CD14-positive monocyte (primary cell): ENCODE measurements around the gene RIPK3. TPM values are rescaled to one million over a fixed set of nuclear protein-coding genes. Genes with fewer than 3 reads are reported as not detected.

ENCODE experiments used
- DNase-seq, 3 donors: peaks; one replicate each; pipeline ENCODE4 v3.0.0-alpha.2; 2011 to 2022
- H2AFZ ChIP-seq: 2 replicates; pipeline ENCODE4 v1.6.0; 2012; ENCODE audit warnings: mild to moderate bottlenecking, low read depth, low read length, inconsistent platforms; ENCODE audit not compliant: insufficient read depth, poor library complexity, severe bottlenecking
- H3K27ac ChIP-seq, 2 donors: 1 replicate in 1 of 2; 2 replicates in 1 of 2; pipeline ENCODE4 v1.5.1; 2012 to 2013; ENCODE audit warnings: low read length in 2 of 2, control low read depth in 1 of 2, inconsistent platforms in 1 of 2, low read depth in 1 of 2, mild to moderate bottlenecking in 1 of 2
- H3K27me3 ChIP-seq, 2 donors: one replicate each; pipeline versions ENCODE4 v1.6.0 to v1.6.1; 2011 to 2013; ENCODE audit warnings: low read length in 2 of 2; ENCODE audit not compliant: control insufficient read depth in 2 of 2, insufficient read depth in 2 of 2
- H3K36me3 ChIP-seq, 2 donors: replicated peaks in 1 of 2; 1 replicate in 1 of 2; 2 replicates in 1 of 2; pipeline versions ENCODE4 v1.5.1 to v1.6.1; 2012 to 2013; ENCODE audit warnings: low read length in 2 of 2, control low read depth in 1 of 2, inconsistent platforms in 1 of 2, mild to moderate bottlenecking in 1 of 2; ENCODE audit not compliant: insufficient read depth in 2 of 2, control insufficient read depth in 1 of 2
- H3K4me1 ChIP-seq, 2 donors: 1 replicate in 1 of 2; 2 replicates in 1 of 2; pipeline versions ENCODE4 v1.5.1 to v1.6.1; 2012 to 2013; ENCODE audit warnings: low read length in 2 of 2, control low read depth in 1 of 2, inconsistent platforms in 1 of 2, mild to moderate bottlenecking in 1 of 2, moderate library complexity in 1 of 2; ENCODE audit not compliant: insufficient read depth in 2 of 2, control insufficient read depth in 1 of 2
- H3K4me2 ChIP-seq: replicated peaks from 2 replicates; pipeline ENCODE3; 2012; ENCODE audit warnings: low read length, moderate library complexity, mild to moderate bottlenecking; ENCODE audit not compliant: poor library complexity, severe bottlenecking; ENCODE audit errors: extremely low read depth
- H3K4me3 ChIP-seq, 3 experiments: fragments of 200-600 bp in 1 of 3; sonication (generic) in 1 of 3; replicated peaks in 1 of 3; 1 replicate in 2 of 3; 2 replicates in 1 of 3; pipeline ENCODE4 v1.5.1; 2011 to 2013; ENCODE audit warnings: low read length in 3 of 3, mild to moderate bottlenecking in 3 of 3, control low read depth in 2 of 3, low read depth in 2 of 3, inconsistent platforms in 1 of 3, moderate library complexity in 1 of 3
- H3K79me2 ChIP-seq: 2 replicates; pipeline ENCODE4 v1.6.0; 2012; ENCODE audit warnings: mild to moderate bottlenecking, control low read depth, inconsistent platforms, low read length, moderate library complexity; ENCODE audit not compliant: insufficient read depth
- H3K9ac ChIP-seq: 2 replicates; pipeline ENCODE4 v1.6.0; 2017; ENCODE audit warnings: low read length, mild to moderate bottlenecking; ENCODE audit not compliant: insufficient read depth, poor library complexity, severe bottlenecking
- H3K9me3 ChIP-seq, 2 donors: replicated peaks in 1 of 2; 1 replicate in 1 of 2; 2 replicates in 1 of 2; pipeline versions ENCODE4 v1.5.1 to v1.6.1; 2012 to 2013; ENCODE audit warnings: low read length in 2 of 2, control low read depth in 1 of 2; ENCODE audit not compliant: control insufficient read depth in 1 of 2, insufficient read depth in 1 of 2
- H4K20me1 ChIP-seq: 2 replicates; pipeline ENCODE4 v1.6.0; 2012; ENCODE audit warnings: mild to moderate bottlenecking, low read length, control low read depth, moderate library complexity; ENCODE audit not compliant: insufficient read depth
- H3K27ac Mint-ChIP-seq, 7 donors: one replicate each; pipeline ENCODE4 v1.8.0; 2020; ENCODE audit warnings: mild to moderate bottlenecking in 7 of 7, mixed read lengths in 7 of 7, moderate library complexity in 6 of 7, inconsistent platforms in 2 of 7
- H3K27me3 Mint-ChIP-seq, 3 donors: one replicate each; pipeline ENCODE4 v1.8.0; 2021 to 2022; ENCODE audit warnings: low read depth in 3 of 3, mild to moderate bottlenecking in 3 of 3, mixed read lengths in 3 of 3, moderate library complexity in 3 of 3, inconsistent platforms in 1 of 3
- H3K36me3 Mint-ChIP-seq, 2 donors: one replicate each; pipeline ENCODE4 v1.8.0; 2020; ENCODE audit warnings: mixed read lengths in 2 of 2, inconsistent platforms in 1 of 2, mild to moderate bottlenecking in 1 of 2
- H3K4me1 Mint-ChIP-seq: one replicate; pipeline ENCODE4 v1.8.0; 2020; ENCODE audit warnings: mild to moderate bottlenecking, mixed read lengths
- H3K4me3 Mint-ChIP-seq, 2 donors: one replicate each; pipeline ENCODE4 v1.8.0; 2020; ENCODE audit warnings: mild to moderate bottlenecking in 2 of 2, mixed read lengths in 2 of 2, moderate library complexity in 1 of 2
- H3K9me3 Mint-ChIP-seq, 7 donors: one replicate each; pipeline ENCODE4 v1.8.0; 2020 to 2022; ENCODE audit warnings: mixed read lengths in 7 of 7, mild to moderate bottlenecking in 6 of 7, moderate library complexity in 6 of 7, inconsistent platforms in 2 of 7
- WGBS: methylation state at CpG from one replicate; pipeline ENCODE4 v1.1.5; 2013; ENCODE audit warnings: missing lambda C conversion rate; ENCODE audit not compliant: insufficient coverage; 5-methylcytosine and 5-hydroxymethylcytosine counted together
- intact Hi-C, 2 donors: fragments of 100-400 bp; cut with micrococcal nuclease; formaldehyde crosslinking; loops; one replicate each; pipeline versions ENCODE4 v1.15.0 to v1.15.1; 2023
- polyA plus RNA-seq, 3 donors: library from polyadenylated mRNA; depleted of rRNA in 1 of 3; unstranded in 2 of 3; stranded (reverse) in 1 of 3; fragments of 300-500 nt in 2 of 3; fragments of >200 nt in 1 of 3; fragmentation: Illumina TruSeq in 2 of 3; gene quantifications; 1 replicate in 2 of 3; 2 replicates in 1 of 3; pipeline ENCODE4 v1.2.3, GENCODE V29; 2012 to 2021
- TF ChIP-seq, protein P1 (sequence below): fragments of 200-600 bp; IDR thresholded peaks from one replicate; pipeline ENCODE4 v1.8.0; 2022; ENCODE audit warnings: antibody characterized with exemption, mild to moderate bottlenecking

RIPK3 gene
- polyA plus RNA-seq, 3 donors, result 11.7 to 69.6 (median 11.8) TPM

DNA sequence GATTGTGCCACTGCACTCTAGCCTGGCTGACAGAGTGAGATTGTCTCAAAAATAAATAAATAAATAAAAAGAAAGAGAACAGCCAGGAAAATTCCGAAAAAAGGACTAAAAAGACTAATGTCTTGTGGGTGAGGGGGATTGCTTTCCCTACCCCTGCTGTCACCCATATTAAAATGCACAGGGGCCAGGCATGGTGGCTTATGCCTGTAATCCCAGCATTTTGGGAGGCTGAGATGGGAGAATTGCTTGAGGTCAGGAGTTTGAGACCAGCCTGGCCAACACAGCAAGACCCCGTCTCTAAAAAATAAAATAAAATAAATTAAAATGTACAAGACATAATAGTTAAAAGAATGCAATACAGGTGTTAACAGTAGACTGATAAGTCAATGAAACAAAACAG lies 46.3 kb downstream of the RIPK3 start:
- Histone ChIP-seq H3K9me3 (no peaks in the 10 kb centered on the region), H3K27ac (peak overlapping the region in 1 of 2 donors; percentile 50), H3K4me1 (peaks cover 13 to 18% of the 10 kb centered on the region in 2 donors), H3K79me2 (peaks cover 1% of the 10 kb centered on the region), H3K4me3 (no peak overlapping the region), H2AFZ (no peak overlapping the region), H4K20me1 (no peaks in the 10 kb centered on the region), H3K4me2 (no peak overlapping the region), H3K36me3 (peaks cover 50 to 70% of the 10 kb centered on the region in 2 donors), H3K9ac (no peak overlapping the region), H3K27me3 (no peaks in the 10 kb centered on the region)
- Mint-ChIP-seq H3K27ac (no peak overlapping the region), H3K27me3 (peaks cover 0 to 1% (median 0%) of the 10 kb centered on the region in 3 donors), H3K4me3 (no peak overlapping the region), H3K9me3 (peaks cover 0 to 2% (median 0%) of the 10 kb centered on the region in 7 donors), H3K36me3 (peaks cover 61 to 62% of the 10 kb centered on the region in 2 donors), H3K4me1 (peaks cover 18% of the 10 kb centered on the region)
- TF ChIP-seq, protein P1, sequence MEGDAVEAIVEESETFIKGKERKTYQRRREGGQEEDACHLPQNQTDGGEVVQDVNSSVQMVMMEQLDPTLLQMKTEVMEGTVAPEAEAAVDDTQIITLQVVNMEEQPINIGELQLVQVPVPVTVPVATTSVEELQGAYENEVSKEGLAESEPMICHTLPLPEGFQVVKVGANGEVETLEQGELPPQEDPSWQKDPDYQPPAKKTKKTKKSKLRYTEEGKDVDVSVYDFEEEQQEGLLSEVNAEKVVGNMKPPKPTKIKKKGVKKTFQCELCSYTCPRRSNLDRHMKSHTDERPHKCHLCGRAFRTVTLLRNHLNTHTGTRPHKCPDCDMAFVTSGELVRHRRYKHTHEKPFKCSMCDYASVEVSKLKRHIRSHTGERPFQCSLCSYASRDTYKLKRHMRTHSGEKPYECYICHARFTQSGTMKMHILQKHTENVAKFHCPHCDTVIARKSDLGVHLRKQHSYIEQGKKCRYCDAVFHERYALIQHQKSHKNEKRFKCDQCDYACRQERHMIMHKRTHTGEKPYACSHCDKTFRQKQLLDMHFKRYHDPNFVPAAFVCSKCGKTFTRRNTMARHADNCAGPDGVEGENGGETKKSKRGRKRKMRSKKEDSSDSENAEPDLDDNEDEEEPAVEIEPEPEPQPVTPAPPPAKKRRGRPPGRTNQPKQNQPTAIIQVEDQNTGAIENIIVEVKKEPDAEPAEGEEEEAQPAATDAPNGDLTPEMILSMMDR, result no peak
- intact Hi-C loops, result loop anchor here in 1 of 2 donors (10.0 kb wide), 1 partner anchor 179 kb away; the partner anchor contains the start of genes DCAF11 and NRL
- no CpG with 5 or more reads among the region's 2 CpGs for WGBS
- no peak for DNase-seq

DNA sequence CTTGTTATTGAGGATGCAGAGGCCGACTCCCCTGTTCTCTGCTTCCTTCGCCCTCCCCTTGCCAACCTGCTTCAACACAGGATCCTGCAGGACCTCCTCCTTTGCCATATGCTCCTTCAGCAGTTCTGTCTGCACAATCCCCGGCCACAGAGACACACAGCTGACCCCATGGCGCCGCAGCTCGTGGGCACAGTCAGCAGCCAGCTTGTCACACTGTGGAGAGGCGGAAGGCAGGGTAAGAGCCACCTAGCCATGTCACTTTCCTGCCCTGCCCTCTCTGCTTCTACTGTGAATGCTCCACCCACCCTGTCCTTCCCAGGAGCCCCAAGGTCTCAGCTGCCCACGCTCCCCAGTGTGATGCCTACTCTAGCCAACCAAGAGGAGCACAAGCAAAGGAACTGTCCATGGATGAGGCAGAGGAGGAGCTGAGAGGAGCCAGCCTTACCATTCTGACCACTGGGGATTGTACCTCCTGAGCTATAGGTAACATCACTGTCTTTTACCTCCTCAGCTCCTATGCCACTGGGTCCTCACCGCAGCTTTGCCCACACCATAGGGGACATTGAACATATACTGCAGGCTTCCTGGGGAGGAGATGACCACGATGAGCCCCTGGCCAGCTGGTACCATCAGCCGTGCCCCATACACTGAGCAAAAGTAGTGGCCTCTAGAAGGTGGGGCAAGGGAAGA lies 47.5 kb downstream of the RIPK3 start:
- intact Hi-C loops, result loop anchor here in 1 of 2 donors (10.0 kb wide), 1 partner anchor 177 kb away; the partner anchor contains the start of genes DCAF11 and NRL
- Mint-ChIP-seq H3K27me3 (peaks cover 0 to 1% (median 0%) of the 10 kb centered on the region in 3 donors), H3K4me1 (peaks cover 18% of the 10 kb centered on the region), H3K36me3 (peaks cover 63 to 69% of the 10 kb centered on the region in 2 donors), H3K9me3 (no peaks in the 10 kb centered on the region), H3K4me3 (no peak overlapping the region), H3K27ac (peak overlapping the region in 2 of 7 donors; percentile 52 to 62)
- Histone ChIP-seq H3K9ac (no peak overlapping the region), H3K4me1 (peaks cover 8 to 10% of the 10 kb centered on the region in 2 donors), H3K36me3 (peaks cover 50 to 70% of the 10 kb centered on the region in 2 donors), H2AFZ (no peak overlapping the region), H3K27me3 (no peaks in the 10 kb centered on the region), H3K4me2 (no peak overlapping the region), H3K27ac (no peak overlapping the region), H3K9me3 (no peaks in the 10 kb centered on the region), H4K20me1 (no peaks in the 10 kb centered on the region), H3K79me2 (no peaks in the 10 kb centered on the region), H3K4me3 (no peak overlapping the region)
- TF ChIP-seq, protein P1, result no peak
- DNase-seq, result no peak
- 97% methylated on average over 9 of the region's 11 CpGs for WGBS
